Testis (tissue), 2 donors: ENCODE data around the gene OTOGL.

Experiments
- POLR2A ChIP-seq: fragments of 450-650 bp; IDR thresholded peaks from one replicate; pipeline ENCODE4 v1.6.1; 2017; ENCODE audit warnings: antibody characterized with exemption, mild to moderate bottlenecking, moderate library complexity
- TF ChIP-seq, protein P1 (sequence below), 3 experiments: fragments of 450-650 bp in 2 of 3; fragments of 200-600 bp in 1 of 3; sonication (generic) in 1 of 3; IDR thresholded peaks; one replicate each; pipeline ENCODE4 v1.5.1; 2016 to 2019; ENCODE audit warnings: antibody characterized with exemption in 3 of 3, mild to moderate bottlenecking in 2 of 3, moderate library complexity in 1 of 3

DNA sequence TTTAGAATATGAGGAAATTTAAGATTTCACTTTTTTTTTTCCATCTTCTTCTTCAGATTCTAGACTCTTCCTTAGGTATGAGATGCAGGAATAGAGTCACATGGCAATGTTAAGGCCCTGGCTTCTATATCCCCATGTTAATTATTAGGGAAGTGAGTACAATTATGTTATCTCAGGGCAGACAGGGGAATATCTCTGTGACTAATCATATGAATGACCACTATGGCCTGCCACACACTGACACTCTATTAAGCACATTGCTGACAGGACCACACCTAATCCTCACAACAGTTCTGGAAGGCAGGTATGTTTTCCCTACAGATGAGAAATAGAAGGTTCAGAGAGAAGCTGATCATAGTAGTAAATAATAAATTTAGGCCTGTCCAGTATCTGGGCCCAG lies 275.3 kb downstream of the OTOGL start:
- TF ChIP-seq, protein P1, sequence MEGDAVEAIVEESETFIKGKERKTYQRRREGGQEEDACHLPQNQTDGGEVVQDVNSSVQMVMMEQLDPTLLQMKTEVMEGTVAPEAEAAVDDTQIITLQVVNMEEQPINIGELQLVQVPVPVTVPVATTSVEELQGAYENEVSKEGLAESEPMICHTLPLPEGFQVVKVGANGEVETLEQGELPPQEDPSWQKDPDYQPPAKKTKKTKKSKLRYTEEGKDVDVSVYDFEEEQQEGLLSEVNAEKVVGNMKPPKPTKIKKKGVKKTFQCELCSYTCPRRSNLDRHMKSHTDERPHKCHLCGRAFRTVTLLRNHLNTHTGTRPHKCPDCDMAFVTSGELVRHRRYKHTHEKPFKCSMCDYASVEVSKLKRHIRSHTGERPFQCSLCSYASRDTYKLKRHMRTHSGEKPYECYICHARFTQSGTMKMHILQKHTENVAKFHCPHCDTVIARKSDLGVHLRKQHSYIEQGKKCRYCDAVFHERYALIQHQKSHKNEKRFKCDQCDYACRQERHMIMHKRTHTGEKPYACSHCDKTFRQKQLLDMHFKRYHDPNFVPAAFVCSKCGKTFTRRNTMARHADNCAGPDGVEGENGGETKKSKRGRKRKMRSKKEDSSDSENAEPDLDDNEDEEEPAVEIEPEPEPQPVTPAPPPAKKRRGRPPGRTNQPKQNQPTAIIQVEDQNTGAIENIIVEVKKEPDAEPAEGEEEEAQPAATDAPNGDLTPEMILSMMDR (IDR thresholded peaks at IDR 0.05): no peak
- TF ChIP-seq POLR2A: no peak
